Measurements from ENCODE around the gene MICAL2.

DNA sequence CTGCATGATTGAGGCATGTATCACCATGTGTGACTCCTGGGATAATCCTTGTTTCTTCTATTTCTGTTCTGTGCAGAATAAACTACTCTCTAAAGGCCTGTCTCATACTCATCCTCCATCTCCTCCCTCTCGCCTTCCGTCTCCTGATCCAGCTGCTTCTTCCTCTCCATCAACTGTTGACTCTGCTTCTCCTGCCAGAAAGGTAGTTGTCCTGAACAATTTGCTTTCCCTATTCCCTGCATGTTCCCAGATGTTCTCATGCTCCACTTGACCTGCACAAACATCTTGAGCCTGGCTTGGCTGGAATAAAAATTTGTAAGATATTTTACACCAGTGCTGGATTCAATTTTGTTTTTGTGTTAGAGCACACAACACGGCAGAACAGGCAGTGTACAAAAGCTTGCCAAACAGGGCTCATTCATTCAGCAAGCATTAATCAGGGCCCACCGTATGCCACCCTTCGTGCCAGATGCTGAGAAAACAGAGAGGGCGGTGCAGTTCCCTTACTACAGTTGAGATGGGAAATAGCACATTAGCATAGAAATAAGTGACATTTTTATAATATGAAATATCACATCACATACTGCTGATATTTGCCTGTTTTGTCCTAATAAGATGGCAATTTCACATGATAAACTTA, 133.6 kb downstream of the MICAL2 start:
- TF ChIP-seq, protein P1, sequence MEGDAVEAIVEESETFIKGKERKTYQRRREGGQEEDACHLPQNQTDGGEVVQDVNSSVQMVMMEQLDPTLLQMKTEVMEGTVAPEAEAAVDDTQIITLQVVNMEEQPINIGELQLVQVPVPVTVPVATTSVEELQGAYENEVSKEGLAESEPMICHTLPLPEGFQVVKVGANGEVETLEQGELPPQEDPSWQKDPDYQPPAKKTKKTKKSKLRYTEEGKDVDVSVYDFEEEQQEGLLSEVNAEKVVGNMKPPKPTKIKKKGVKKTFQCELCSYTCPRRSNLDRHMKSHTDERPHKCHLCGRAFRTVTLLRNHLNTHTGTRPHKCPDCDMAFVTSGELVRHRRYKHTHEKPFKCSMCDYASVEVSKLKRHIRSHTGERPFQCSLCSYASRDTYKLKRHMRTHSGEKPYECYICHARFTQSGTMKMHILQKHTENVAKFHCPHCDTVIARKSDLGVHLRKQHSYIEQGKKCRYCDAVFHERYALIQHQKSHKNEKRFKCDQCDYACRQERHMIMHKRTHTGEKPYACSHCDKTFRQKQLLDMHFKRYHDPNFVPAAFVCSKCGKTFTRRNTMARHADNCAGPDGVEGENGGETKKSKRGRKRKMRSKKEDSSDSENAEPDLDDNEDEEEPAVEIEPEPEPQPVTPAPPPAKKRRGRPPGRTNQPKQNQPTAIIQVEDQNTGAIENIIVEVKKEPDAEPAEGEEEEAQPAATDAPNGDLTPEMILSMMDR (conservative IDR thresholded peaks at IDR 0.05; ENCODE audit: low read length), result no peak
- TF ChIP-seq EZH2phosphoT487 (IDR thresholded peaks at IDR 0.05; ENCODE audit: borderline replicate concordance, low read depth, low read length), result no peak

All from OCI-LY7 (cell line).